Liver (tissue), 9 donors: ENCODE measurements around the gene THAP4. TPM values are rescaled to one million over a fixed set of nuclear protein-coding genes. Genes with fewer than 3 reads are reported as not detected.

Source experiments
- DNase-seq: peaks from one replicate; pipeline ENCODE4 v3.0.0-alpha.2; 2017; ENCODE audit warnings: low spot score
- H3K27ac ChIP-seq, 2 donors: one replicate each; pipeline ENCODE4 v1.7.0; 2013; ENCODE audit warnings: inconsistent platforms in 2 of 2, low read length in 2 of 2, control low read depth in 1 of 2, low read depth in 1 of 2, mild to moderate bottlenecking in 1 of 2
- H3K27me3 ChIP-seq, 4 donors: one replicate each; pipeline versions ENCODE4 v1.6.1 to v1.7.0; 2013; ENCODE audit warnings: low read length in 3 of 4, inconsistent platforms in 1 of 4, mild to moderate bottlenecking in 1 of 4, moderate library complexity in 1 of 4; ENCODE audit not compliant: control insufficient read depth in 4 of 4, insufficient read depth in 4 of 4
- H3K36me3 ChIP-seq, 4 donors: one replicate each; pipeline versions ENCODE4 v1.6.1 to v1.7.0; 2013; ENCODE audit warnings: low read length in 3 of 4, mild to moderate bottlenecking in 3 of 4, low read depth in 1 of 4, moderate library complexity in 1 of 4; ENCODE audit not compliant: control insufficient read depth in 4 of 4, insufficient read depth in 3 of 4
- H3K4me1 ChIP-seq, 4 donors: one replicate each; pipeline versions ENCODE4 v1.6.1 to v1.7.0; 2013; ENCODE audit warnings: low read length in 3 of 4, mild to moderate bottlenecking in 3 of 4, moderate library complexity in 1 of 4; ENCODE audit not compliant: control insufficient read depth in 4 of 4, insufficient read depth in 4 of 4
- H3K4me3 ChIP-seq, 3 donors: one replicate each; pipeline versions ENCODE4 v1.6.1 to v1.7.0; 2013; ENCODE audit warnings: low read length in 3 of 3, control low read depth in 1 of 3, low read depth in 1 of 3, mild to moderate bottlenecking in 1 of 3
- H3K9ac ChIP-seq, 2 donors: one replicate each; pipeline ENCODE4 v1.7.0; 2013; ENCODE audit warnings: low read length in 2 of 2, mild to moderate bottlenecking in 2 of 2, moderate library complexity in 2 of 2, control low read depth in 1 of 2, low read depth in 1 of 2
- H3K9me3 ChIP-seq, 4 donors: one replicate each; pipeline versions ENCODE4 v1.6.1 to v1.7.0; 2013; ENCODE audit warnings: low read length in 3 of 4; ENCODE audit not compliant: control insufficient read depth in 4 of 4
- EGR1 ChIP-seq, 2 donors: IDR thresholded peaks; 2 replicates each; pipeline ENCODE4 v1.6.1; 2016 to 2018; ENCODE audit warnings: antibody characterized with exemption in 2 of 2, low read depth in 2 of 2
- FOXA1 ChIP-seq: IDR thresholded peaks from 2 replicates; pipeline ENCODE4 v1.6.1; 2016; ENCODE audit warnings: antibody characterized with exemption
- FOXA2 ChIP-seq: IDR thresholded peaks from 2 replicates; pipeline ENCODE4 v1.6.1; 2016; ENCODE audit warnings: antibody characterized with exemption
- GABPA ChIP-seq, 2 donors: IDR thresholded peaks in 1 of 2; conservative IDR thresholded peaks in 1 of 2; 2 replicates each; pipeline ENCODE4 v1.6.1; 2016; ENCODE audit warnings: antibody characterized with exemption in 2 of 2, mild to moderate bottlenecking in 1 of 2, moderate library complexity in 1 of 2
- HNF4A ChIP-seq, 2 donors: conservative IDR thresholded peaks; 2 replicates each; pipeline ENCODE4 v1.6.1; 2016; ENCODE audit warnings: antibody characterized with exemption in 2 of 2, mild to moderate bottlenecking in 2 of 2
- JUND ChIP-seq, 2 donors: IDR thresholded peaks; 2 replicates each; pipeline ENCODE4 v1.6.1; 2016; ENCODE audit warnings: antibody characterized with exemption in 2 of 2
- NR2F2 ChIP-seq: IDR thresholded peaks from 2 replicates; pipeline ENCODE4 v1.6.1; 2016; ENCODE audit warnings: antibody characterized with exemption
- RAD21 ChIP-seq, 2 donors: IDR thresholded peaks; 2 replicates each; pipeline ENCODE4 v1.6.1; 2016; ENCODE audit warnings: antibody characterized with exemption in 2 of 2, mild to moderate bottlenecking in 2 of 2
- RXRA ChIP-seq, 2 donors: IDR thresholded peaks; 2 replicates each; pipeline ENCODE4 v1.6.1; 2017 to 2018; ENCODE audit warnings: antibody characterized with exemption in 2 of 2, mild to moderate bottlenecking in 1 of 2
- SP1 ChIP-seq: IDR thresholded peaks from 2 replicates; pipeline ENCODE4 v1.6.1; 2018; ENCODE audit warnings: antibody characterized with exemption, mild to moderate bottlenecking
- TAF1 ChIP-seq: conservative IDR thresholded peaks from 2 replicates; pipeline ENCODE4 v1.6.1; 2016; ENCODE audit warnings: antibody characterized with exemption, mild to moderate bottlenecking
- YY1 ChIP-seq: IDR thresholded peaks from 2 replicates; pipeline ENCODE4 v1.6.1; 2016; ENCODE audit warnings: antibody characterized with exemption, mild to moderate bottlenecking
- WGBS: extraction: QIAGEN DNeasy Blood & Tissue Kit; methylation state at CpG from one replicate; pipeline ENCODE4 v1.1.7; 2013; 5-methylcytosine and 5-hydroxymethylcytosine counted together
- polyA plus RNA-seq, 2 donors: library from polyadenylated mRNA; stranded (reverse) in 1 of 2; unstranded in 1 of 2; fragments of 200-250 nt in 1 of 2; fragments of >200 nt in 1 of 2; fragmentation: Nextera tagmentation in 1 of 2; extraction: Ambion mirVana in 1 of 2; gene quantifications; one replicate each; pipeline versions ENCODE4 v1.2.1 to v1.2.3, GENCODE V29; 2013 to 2015
- total RNA-seq, 2 donors: library from RNA; depleted of rRNA; stranded (reverse); fragments of >200 nt; gene quantifications; one replicate each; pipeline ENCODE4 v1.2.3, GENCODE V29; 2014
- TF ChIP-seq, protein P1 (sequence below): fragments of 150-350 bp; IDR thresholded peaks from 2 replicates; pipeline ENCODE4 v1.5.1; 2017; ENCODE audit warnings: improper control_type of control experiment, low read depth, low read length; ENCODE audit not compliant: missing input control
- TF ChIP-seq, protein P2 (sequence below): IDR thresholded peaks from 2 replicates; pipeline ENCODE4 v1.6.1; 2016; ENCODE audit warnings: antibody characterized with exemption
- TF ChIP-seq, protein P3 (sequence below): IDR thresholded peaks from 2 replicates; pipeline ENCODE4 v1.6.1; 2016; ENCODE audit warnings: antibody characterized with exemption
- donor health status: healthy.
- donor health status: healthy.
- donor health status: healthy.
- donor health status: healthy.
- donor health status: healthy.

Gene THAP4
- total and polyA plus RNA-seq, 4 donors = 16.8 to 33.1 (median 22.7) TPM

GRCh38 chr2:241550616-241551580 lies 86.1 kb downstream of the THAP4 start:
- WGBS = 62% methylated on average over 21 of the region's 21 CpGs
- H3K9me3 ChIP-seq = no peaks in the 10 kb centered on the region
- no peak for DNase-seq
- H3K36me3 ChIP-seq = peaks cover 0 to 3% (median 0%) of the 10 kb centered on the region in 4 donors
- H3K9ac ChIP-seq = no peak overlapping the region
- H3K27ac ChIP-seq = peak overlapping the region; percentile 39
- TF ChIP-seq FOXA1 (no peak), NR2F2 (no peak), JUND (IDR thresholded peaks at IDR 0.05) (no peak), YY1 (no peak)
- H3K4me1 ChIP-seq = peaks cover 18 to 36% (median 32%) of the 10 kb centered on the region in 4 donors
- H3K4me3 ChIP-seq = no peak overlapping the region
- H3K27me3 ChIP-seq = no peaks in the 10 kb centered on the region

DNA sequence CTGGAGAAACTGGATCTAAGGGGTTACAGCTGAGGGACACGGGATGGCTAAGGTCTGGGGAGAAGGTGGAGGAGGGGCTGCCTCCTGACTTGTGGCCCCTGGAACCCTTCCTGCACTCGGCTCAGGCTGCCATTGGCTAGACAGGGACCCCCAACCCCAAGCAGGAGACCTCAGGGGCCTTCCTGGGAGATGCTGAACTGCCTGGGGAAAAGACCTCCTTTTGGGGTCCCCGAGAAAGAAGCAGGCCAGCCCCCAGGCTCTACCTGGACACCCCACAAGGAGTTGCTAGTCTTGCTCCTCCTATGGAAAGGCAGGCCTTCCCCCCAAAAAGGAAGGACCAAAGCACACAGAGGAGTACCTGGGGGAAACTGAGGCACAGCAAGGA lies 88.5 kb downstream of the THAP4 start:
- H3K4me1 ChIP-seq = peaks cover 18 to 36% (median 32%) of the 10 kb centered on the region in 4 donors
- no peaks in the 10 kb centered on the region for H3K9me3 ChIP-seq
- H3K36me3 ChIP-seq = peaks cover 0 to 3% (median 0%) of the 10 kb centered on the region in 4 donors
- 92% methylated on average over 3 of the region's 3 CpGs for whole genome bisulfite sequencing
- no peak overlapping the region for H3K27ac ChIP-seq
- DNase-seq = no peak
- TF ChIP-seq EGR1 (IDR thresholded peaks at IDR 0.05; ENCODE audit: low read depth in 2 of 2) = no peak
- TF ChIP-seq, protein P1, sequence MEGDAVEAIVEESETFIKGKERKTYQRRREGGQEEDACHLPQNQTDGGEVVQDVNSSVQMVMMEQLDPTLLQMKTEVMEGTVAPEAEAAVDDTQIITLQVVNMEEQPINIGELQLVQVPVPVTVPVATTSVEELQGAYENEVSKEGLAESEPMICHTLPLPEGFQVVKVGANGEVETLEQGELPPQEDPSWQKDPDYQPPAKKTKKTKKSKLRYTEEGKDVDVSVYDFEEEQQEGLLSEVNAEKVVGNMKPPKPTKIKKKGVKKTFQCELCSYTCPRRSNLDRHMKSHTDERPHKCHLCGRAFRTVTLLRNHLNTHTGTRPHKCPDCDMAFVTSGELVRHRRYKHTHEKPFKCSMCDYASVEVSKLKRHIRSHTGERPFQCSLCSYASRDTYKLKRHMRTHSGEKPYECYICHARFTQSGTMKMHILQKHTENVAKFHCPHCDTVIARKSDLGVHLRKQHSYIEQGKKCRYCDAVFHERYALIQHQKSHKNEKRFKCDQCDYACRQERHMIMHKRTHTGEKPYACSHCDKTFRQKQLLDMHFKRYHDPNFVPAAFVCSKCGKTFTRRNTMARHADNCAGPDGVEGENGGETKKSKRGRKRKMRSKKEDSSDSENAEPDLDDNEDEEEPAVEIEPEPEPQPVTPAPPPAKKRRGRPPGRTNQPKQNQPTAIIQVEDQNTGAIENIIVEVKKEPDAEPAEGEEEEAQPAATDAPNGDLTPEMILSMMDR = no peak
- TF ChIP-seq NR2F2 = no peak
- TF ChIP-seq, protein P2, sequence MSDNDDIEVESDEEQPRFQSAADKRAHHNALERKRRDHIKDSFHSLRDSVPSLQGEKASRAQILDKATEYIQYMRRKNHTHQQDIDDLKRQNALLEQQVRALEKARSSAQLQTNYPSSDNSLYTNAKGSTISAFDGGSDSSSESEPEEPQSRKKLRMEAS = no peak
- no peak for TF ChIP-seq SP1
- TF ChIP-seq FOXA1 = no peak
- TF ChIP-seq HNF4A (conservative IDR thresholded peaks at IDR 0.05) = no peak
- TF ChIP-seq FOXA2 = no peak
- no peak for TF ChIP-seq RAD21 (IDR thresholded peaks at IDR 0.05)
- TF ChIP-seq, protein P3, sequence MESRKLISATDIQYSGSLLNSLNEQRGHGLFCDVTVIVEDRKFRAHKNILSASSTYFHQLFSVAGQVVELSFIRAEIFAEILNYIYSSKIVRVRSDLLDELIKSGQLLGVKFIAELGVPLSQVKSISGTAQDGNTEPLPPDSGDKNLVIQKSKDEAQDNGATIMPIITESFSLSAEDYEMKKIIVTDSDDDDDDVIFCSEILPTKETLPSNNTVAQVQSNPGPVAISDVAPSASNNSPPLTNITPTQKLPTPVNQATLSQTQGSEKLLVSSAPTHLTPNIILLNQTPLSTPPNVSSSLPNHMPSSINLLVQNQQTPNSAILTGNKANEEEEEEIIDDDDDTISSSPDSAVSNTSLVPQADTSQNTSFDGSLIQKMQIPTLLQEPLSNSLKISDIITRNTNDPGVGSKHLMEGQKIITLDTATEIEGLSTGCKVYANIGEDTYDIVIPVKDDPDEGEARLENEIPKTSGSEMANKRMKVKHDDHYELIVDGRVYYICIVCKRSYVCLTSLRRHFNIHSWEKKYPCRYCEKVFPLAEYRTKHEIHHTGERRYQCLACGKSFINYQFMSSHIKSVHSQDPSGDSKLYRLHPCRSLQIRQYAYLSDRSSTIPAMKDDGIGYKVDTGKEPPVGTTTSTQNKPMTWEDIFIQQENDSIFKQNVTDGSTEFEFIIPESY = no peak
- no peak for TF ChIP-seq RXRA (IDR thresholded peaks at IDR 0.05)
- TF ChIP-seq JUND (IDR thresholded peaks at IDR 0.05) = no peak
- no peak for TF ChIP-seq YY1
- no peak for TF ChIP-seq GABPA (IDR thresholded peaks at IDR 0.05 in 1 of 2, conservative IDR thresholded peaks at IDR 0.05 in 1 of 2)
- no peak for TF ChIP-seq TAF1
- no peak overlapping the region for H3K4me3 ChIP-seq
- H3K9ac ChIP-seq = no peak overlapping the region
- no peaks in the 10 kb centered on the region for H3K27me3 ChIP-seq
